OCI-LY1 (cell line): ENCODE results near the gene NTPCR.
A peak's percentile ranks its signal among the peaks of the same experiment; 100 is the strongest.

ENCODE experiments used
- H2AFZ ChIP-seq: fragments of 200-600 bp; sonication (generic), shearing (Covaris generic); 2 replicates; pipeline ENCODE4 v1.6.0; 2014; ENCODE audit warnings: antibody characterized with exemption, mild to moderate bottlenecking, low read length
- H3F3A ChIP-seq: fragments of 200-600 bp; sonication (generic), shearing (Covaris generic); 2 replicates; pipeline ENCODE4 v1.6.0; 2014; ENCODE audit warnings: mild to moderate bottlenecking, antibody characterized with exemption, low read length, moderate library complexity; ENCODE audit not compliant: insufficient read depth
- H3K27ac ChIP-seq: fragments of 200-600 bp; sonication (generic); 2 replicates; pipeline ENCODE4 v1.5.1; 2014; ENCODE audit warnings: low read length, mixed run types, mild to moderate bottlenecking, low read depth; ENCODE audit not compliant: poor library complexity, severe bottlenecking
- H3K27me3 ChIP-seq: fragments of 200-600 bp; sonication (generic); 2 replicates; pipeline ENCODE4 v1.6.0; 2014; ENCODE audit warnings: antibody characterized with exemption, mild to moderate bottlenecking, low read length, moderate library complexity; ENCODE audit not compliant: insufficient read depth
- H3K36me3 ChIP-seq: fragments of 200-600 bp; sonication (generic); 2 replicates; pipeline ENCODE4 v1.6.1; 2014; ENCODE audit warnings: mild to moderate bottlenecking, antibody characterized with exemption, low read length, moderate library complexity, mixed read lengths; ENCODE audit not compliant: insufficient read depth
- H3K4me1 ChIP-seq: fragments of 200-600 bp; sonication (generic); 2 replicates; pipeline ENCODE4 v1.5.1; 2014; ENCODE audit warnings: mild to moderate bottlenecking, low read length, moderate library complexity; ENCODE audit not compliant: insufficient read depth, severe bottlenecking
- H3K4me2 ChIP-seq: fragments of 200-600 bp; sonication (generic), shearing (Covaris generic); 2 replicates; pipeline ENCODE4 v1.6.1; 2014; ENCODE audit warnings: low read length
- H3K4me3 ChIP-seq: fragments of 200-600 bp; sonication (generic); 2 replicates; pipeline ENCODE4 v1.5.1; 2014; ENCODE audit warnings: low read length, low read depth, mild to moderate bottlenecking, mixed read lengths; ENCODE audit not compliant: poor library complexity, severe bottlenecking
- H3K79me2 ChIP-seq: fragments of 200-600 bp; shearing (Covaris generic); 2 replicates; pipeline ENCODE4 v1.6.1; 2016; ENCODE audit warnings: mixed run types, low read length, mixed read lengths; ENCODE audit not compliant: insufficient read depth
- H3K9ac ChIP-seq: fragments of 200-600 bp; sonication (generic), shearing (Covaris generic); 2 replicates; pipeline ENCODE4 v1.6.1; 2014; ENCODE audit warnings: mild to moderate bottlenecking, low read length, mixed read lengths
- H3K9me2 ChIP-seq: fragments of 200-600 bp; sonication (generic), shearing (Covaris generic); 2 replicates; pipeline ENCODE4 v1.6.1; 2014; ENCODE audit warnings: low read depth, mild to moderate bottlenecking, low read length, mixed read lengths
- H3K9me3 ChIP-seq: fragments of 200-600 bp; shearing (Covaris generic); 2 replicates; pipeline ENCODE4 v1.6.1; 2014; ENCODE audit warnings: low read length, mixed read lengths
- H4K20me1 ChIP-seq: fragments of 200-600 bp; sonication (generic), shearing (Covaris generic); 2 replicates; pipeline ENCODE4 v1.6.0; 2016; ENCODE audit warnings: mild to moderate bottlenecking, low read length; ENCODE audit not compliant: insufficient read depth
- EZH2 ChIP-seq: fragments of 200-600 bp; sonication (generic), shearing (Covaris generic); IDR thresholded peaks from 2 replicates; pipeline ENCODE4 v1.8.0; 2017; ENCODE audit warnings: borderline replicate concordance, mixed run types, mild to moderate bottlenecking, antibody characterized with exemption, low read length, moderate library complexity, mixed read lengths
- TF ChIP-seq, protein P1 (sequence below): fragments of 200-600 bp; sonication (generic), shearing (Covaris generic); IDR thresholded peaks from 2 replicates; pipeline ENCODE4 v1.5.1; 2017; ENCODE audit warnings: mild to moderate bottlenecking, antibody characterized with exemption, low read length, moderate library complexity, mixed read lengths

The NTPCR gene

DNA sequence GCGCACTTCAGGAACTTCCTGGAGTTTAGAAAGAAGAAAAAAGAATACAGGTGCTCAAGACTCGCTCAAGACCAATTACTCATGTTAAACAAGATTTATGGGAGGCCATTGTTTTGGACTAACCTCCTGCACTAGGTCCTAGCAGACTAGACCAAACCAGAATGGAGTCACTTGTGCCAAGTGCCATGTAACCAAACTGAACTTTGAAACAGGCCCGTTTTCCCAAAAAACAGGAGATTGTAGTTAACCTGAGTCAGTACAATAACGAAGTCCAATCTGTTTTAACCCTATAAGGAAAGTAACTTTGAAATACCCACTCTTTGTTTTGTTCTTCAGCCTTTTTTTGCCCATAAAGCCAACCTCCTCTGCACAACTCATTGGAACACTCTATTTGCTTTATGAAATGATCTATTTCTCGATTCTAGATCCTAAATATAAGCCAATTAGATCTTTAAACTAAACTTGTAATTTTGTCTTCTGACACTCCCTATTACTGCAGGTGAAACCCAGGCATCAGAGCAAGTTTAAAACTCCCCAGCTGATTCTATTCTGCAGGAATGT lies 695 bp upstream of the NTPCR start:
- Histone ChIP-seq H4K20me1 (no peaks in the 10 kb centered on the region), H3K4me1 (peaks cover 31% of the 10 kb centered on the region), H3K79me2 (no peaks in the 10 kb centered on the region), H3K4me2 (peak overlapping the region; percentile 78), H3K4me3 (peak overlapping the region; percentile 85), H3K27ac (peak overlapping the region; percentile 52), H3K9me2 (no peaks in the 10 kb centered on the region), H3K36me3 (no peaks in the 10 kb centered on the region; the same call in 1 of the 2 replicates), H2AFZ (peak overlapping the region; percentile 77), H3F3A (no peaks in the 10 kb centered on the region), H3K27me3 (no peaks in the 10 kb centered on the region), H3K9ac (peak overlapping the region; percentile 84), H3K9me3 (no peaks in the 10 kb centered on the region)
- no peak for TF ChIP-seq EZH2
- TF ChIP-seq, protein P1, sequence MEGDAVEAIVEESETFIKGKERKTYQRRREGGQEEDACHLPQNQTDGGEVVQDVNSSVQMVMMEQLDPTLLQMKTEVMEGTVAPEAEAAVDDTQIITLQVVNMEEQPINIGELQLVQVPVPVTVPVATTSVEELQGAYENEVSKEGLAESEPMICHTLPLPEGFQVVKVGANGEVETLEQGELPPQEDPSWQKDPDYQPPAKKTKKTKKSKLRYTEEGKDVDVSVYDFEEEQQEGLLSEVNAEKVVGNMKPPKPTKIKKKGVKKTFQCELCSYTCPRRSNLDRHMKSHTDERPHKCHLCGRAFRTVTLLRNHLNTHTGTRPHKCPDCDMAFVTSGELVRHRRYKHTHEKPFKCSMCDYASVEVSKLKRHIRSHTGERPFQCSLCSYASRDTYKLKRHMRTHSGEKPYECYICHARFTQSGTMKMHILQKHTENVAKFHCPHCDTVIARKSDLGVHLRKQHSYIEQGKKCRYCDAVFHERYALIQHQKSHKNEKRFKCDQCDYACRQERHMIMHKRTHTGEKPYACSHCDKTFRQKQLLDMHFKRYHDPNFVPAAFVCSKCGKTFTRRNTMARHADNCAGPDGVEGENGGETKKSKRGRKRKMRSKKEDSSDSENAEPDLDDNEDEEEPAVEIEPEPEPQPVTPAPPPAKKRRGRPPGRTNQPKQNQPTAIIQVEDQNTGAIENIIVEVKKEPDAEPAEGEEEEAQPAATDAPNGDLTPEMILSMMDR = no peak

DNA sequence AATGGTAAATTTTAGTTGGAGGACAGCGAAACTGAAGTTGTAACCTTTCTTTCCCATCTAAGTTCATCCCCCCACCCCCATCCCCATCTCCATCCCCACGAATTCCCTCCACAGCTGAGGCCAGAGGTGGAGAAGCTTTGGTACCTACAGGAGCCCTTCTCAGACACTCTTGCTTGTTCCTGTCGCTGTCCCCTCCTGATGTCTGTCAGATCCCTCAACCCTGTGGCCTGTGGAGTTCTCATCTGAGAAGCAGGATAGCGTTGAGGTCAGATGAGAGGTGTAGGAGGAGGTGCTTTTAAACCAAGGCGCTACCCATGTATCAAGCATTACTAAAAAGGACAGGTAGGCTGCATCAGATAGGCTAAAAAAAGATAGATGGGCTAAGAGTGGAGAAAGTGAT lies 769 bp downstream of the NTPCR start:
- Histone ChIP-seq H3K27me3 (no peaks in the 10 kb centered on the region), H3F3A (no peaks in the 10 kb centered on the region), H3K79me2 (no peaks in the 10 kb centered on the region), H3K36me3 (peaks cover 4% of the 10 kb centered on the region), H3K9me3 (no peaks in the 10 kb centered on the region), H4K20me1 (no peaks in the 10 kb centered on the region), H3K4me1 (peaks cover 31% of the 10 kb centered on the region), H3K27ac (peak overlapping the region; percentile 36), H3K4me2 (peak overlapping the region; percentile 78), H3K9ac (peak overlapping the region; percentile 84), H3K9me2 (no peaks in the 10 kb centered on the region), H3K4me3 (peak overlapping the region; percentile 85), H2AFZ (no peak overlapping the region; the same call in 1 of the 2 replicates)
- TF ChIP-seq EZH2 = no peak

DNA sequence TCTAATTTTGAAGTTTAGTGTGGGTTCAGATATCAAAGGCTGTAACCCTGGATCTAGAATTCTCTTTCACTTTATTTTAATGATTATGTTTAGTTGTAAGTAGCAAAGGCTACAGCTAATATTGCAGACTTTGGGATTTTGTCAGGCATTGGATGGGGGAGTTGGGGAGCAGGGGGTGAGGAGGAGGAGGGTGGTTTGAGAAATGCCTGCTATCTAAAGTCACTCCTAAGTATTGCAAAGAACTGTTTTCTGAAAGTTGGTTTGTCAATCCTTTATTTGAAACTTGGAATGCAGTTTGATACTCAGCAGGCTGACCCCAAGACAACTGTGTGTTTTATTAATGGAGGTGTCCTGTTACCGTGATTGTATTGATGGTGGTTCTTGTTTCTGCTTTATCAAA lies 1.2 kb downstream of the NTPCR start:
- H3K9me3 ChIP-seq = no peaks in the 10 kb centered on the region
- H3F3A ChIP-seq = no peaks in the 10 kb centered on the region
- peaks cover 7% of the 10 kb centered on the region for H3K36me3 ChIP-seq
- peak overlapping the region; percentile 78 for H3K4me2 ChIP-seq
- peak overlapping the region; percentile 84 for H3K9ac ChIP-seq
- peak overlapping the region; percentile 85 for H3K4me3 ChIP-seq
- H3K27ac ChIP-seq = peak overlapping the region; percentile 11
- H3K4me1 ChIP-seq = peaks cover 31% of the 10 kb centered on the region
- H4K20me1 ChIP-seq = no peaks in the 10 kb centered on the region
- H3K27me3 ChIP-seq = no peaks in the 10 kb centered on the region
- no peaks in the 10 kb centered on the region for H3K79me2 ChIP-seq
- H2AFZ ChIP-seq = no peak overlapping the region
- no peak for TF ChIP-seq EZH2
- TF ChIP-seq, protein P1 = no peak
- H3K9me2 ChIP-seq = no peaks in the 10 kb centered on the region
